Upper lobe of left lung (tissue), 6 donors: ENCODE results near the gene DNAJC8. TPM values are rescaled to one million over a fixed set of nuclear protein-coding genes. Genes with fewer than 3 reads are reported as not detected.
A peak's percentile ranks its signal among the peaks of the same experiment; 100 is the strongest.

Source experiments
- ATAC-seq, 2 donors: fragments of 200-7000 bp; cut with Tn5 transposase; one replicate each; pipeline ENCODE4 v1.9.1; 2022; ENCODE audit warnings: mild to moderate bottlenecking in 2 of 2, moderate library complexity in 2 of 2; ENCODE audit not compliant: low FRiP score in 2 of 2
- DNase-seq, 2 donors: peaks; one replicate each; pipeline ENCODE4 v3.0.0-alpha.2; 2019 to 2020
- H3K27ac ChIP-seq, 4 donors: fragments of 200-600 bp; sonication (generic); one replicate each; pipeline ENCODE4 v1.5.1; 2016 to 2019
- H3K27me3 ChIP-seq, 4 donors: fragments of 200-600 bp; sonication (generic); one replicate each; pipeline ENCODE4 v1.5.1; 2017 to 2019
- H3K36me3 ChIP-seq, 4 donors: fragments of 200-600 bp; sonication (generic); one replicate each; pipeline ENCODE4 v1.5.1; 2016 to 2019
- H3K4me1 ChIP-seq, 4 donors: fragments of 200-600 bp; sonication (generic); one replicate each; pipeline ENCODE4 v1.5.1; 2018 to 2019
- H3K4me3 ChIP-seq, 4 donors: fragments of 200-600 bp; sonication (generic); one replicate each; pipeline ENCODE4 v1.5.1; 2017 to 2019; ENCODE audit warnings: mild to moderate bottlenecking in 2 of 4, moderate library complexity in 1 of 4
- H3K9me3 ChIP-seq, 4 donors: fragments of 200-600 bp; sonication (generic); one replicate each; pipeline ENCODE4 v1.5.1; 2018 to 2019
- EP300 ChIP-seq, 4 donors: sonication (generic); formaldehyde crosslinking; IDR thresholded peaks; one replicate each; pipeline ENCODE4 v1.5.1; 2017; ENCODE audit warnings: antibody characterized with exemption in 4 of 4, control low read depth in 2 of 4
- POLR2A ChIP-seq, 4 donors: fragments of 450-650 bp; IDR thresholded peaks; one replicate each; pipeline ENCODE4 v1.5.1; 2016 to 2017; ENCODE audit warnings: antibody characterized with exemption in 4 of 4, mild to moderate bottlenecking in 2 of 4
- POLR2AphosphoS5 ChIP-seq, 2 donors: sonication (generic); formaldehyde crosslinking; IDR thresholded peaks; one replicate each; pipeline ENCODE4 v1.5.1; 2017; ENCODE audit warnings: antibody characterized with exemption in 2 of 2
- WGBS, 2 donors: methylation state at CpG; one replicate each; pipeline ENCODE4 v1.1.5; 2017 to 2018; 5-methylcytosine and 5-hydroxymethylcytosine counted together
- total RNA-seq, 6 donors: library from RNA; depleted of rRNA in 4 of 6; stranded (reverse); fragments of >200 nt in 4 of 6; gene quantifications; one replicate each; pipeline versions ENCODE4 v1.1.0 to v1.2.1, GENCODE V29; 2016 to 2021
- TF ChIP-seq, protein P1 (sequence below), 6 experiments: fragments of 450-650 bp in 4 of 6; fragments of 200-600 bp in 2 of 6; sonication (generic) in 2 of 6; IDR thresholded peaks; one replicate each; pipeline ENCODE4 v1.5.1; 2016 to 2019; ENCODE audit warnings: antibody characterized with exemption in 6 of 6
- donor health status: DM: no; HTN: no; CAD: no; lungs with moderate emphysema.
- donor health status: DM: no; HTN: yes; CAD: no; lungs with severe emphysema.

The DNAJC8 gene
- total RNA-seq, 6 donors from 2014 or later = 50.0 to 107 (median 73.5) TPM

DNA sequence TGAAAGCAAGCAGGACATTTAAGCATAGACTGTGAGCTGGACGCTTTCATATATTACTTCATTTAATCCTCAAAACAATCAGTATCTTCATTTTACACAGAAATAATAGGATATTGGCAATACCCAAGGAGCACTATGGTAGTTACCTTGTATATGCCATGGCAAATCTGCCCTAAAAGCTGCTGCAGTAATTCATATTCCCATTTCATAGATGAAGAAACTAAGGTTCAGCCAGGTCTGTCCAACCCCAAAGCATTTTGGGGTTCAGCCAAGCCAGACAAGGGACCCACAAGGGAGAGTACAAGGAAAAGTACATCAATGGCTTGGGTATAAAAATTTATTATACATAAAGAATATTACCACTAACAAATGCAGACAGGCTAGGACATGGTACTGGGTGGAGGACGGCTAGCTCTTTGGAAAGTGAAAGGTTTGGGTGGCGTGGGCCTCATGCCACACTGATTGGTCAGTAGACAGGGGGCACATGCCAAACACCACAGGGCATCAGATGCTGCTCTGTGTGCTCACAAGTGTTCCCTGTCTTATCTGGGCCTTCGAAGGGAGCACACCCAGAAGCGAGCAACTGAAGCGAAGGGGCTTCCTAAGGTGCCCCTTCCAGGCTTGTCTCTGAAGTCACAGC is 32.5 kb downstream of the DNAJC8 start:
- TF ChIP-seq EP300 (IDR thresholded peaks at IDR 0.05) (no peak), POLR2AphosphoS5 (IDR thresholded peaks at IDR 0.05) (no peak), POLR2A (IDR thresholded peaks at IDR 0.05) (no peak)
- TF ChIP-seq, protein P1, sequence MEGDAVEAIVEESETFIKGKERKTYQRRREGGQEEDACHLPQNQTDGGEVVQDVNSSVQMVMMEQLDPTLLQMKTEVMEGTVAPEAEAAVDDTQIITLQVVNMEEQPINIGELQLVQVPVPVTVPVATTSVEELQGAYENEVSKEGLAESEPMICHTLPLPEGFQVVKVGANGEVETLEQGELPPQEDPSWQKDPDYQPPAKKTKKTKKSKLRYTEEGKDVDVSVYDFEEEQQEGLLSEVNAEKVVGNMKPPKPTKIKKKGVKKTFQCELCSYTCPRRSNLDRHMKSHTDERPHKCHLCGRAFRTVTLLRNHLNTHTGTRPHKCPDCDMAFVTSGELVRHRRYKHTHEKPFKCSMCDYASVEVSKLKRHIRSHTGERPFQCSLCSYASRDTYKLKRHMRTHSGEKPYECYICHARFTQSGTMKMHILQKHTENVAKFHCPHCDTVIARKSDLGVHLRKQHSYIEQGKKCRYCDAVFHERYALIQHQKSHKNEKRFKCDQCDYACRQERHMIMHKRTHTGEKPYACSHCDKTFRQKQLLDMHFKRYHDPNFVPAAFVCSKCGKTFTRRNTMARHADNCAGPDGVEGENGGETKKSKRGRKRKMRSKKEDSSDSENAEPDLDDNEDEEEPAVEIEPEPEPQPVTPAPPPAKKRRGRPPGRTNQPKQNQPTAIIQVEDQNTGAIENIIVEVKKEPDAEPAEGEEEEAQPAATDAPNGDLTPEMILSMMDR (IDR thresholded peaks at IDR 0.05) = no peak
- peaks cover 25 to 76% (median 67%) of the 10 kb centered on the region in 4 donors for H3K36me3 ChIP-seq
- H3K4me3 ChIP-seq = no peak overlapping the region
- ATAC-seq (no peak), DNase-seq (no peak)
- no peaks in the 10 kb centered on the region for H3K9me3 ChIP-seq
- no peaks in the 10 kb centered on the region for H3K4me1 ChIP-seq
- H3K27me3 ChIP-seq = no peaks in the 10 kb centered on the region
- 93 to 96% methylated on average over 5 to 6 of the region's 6 CpGs for WGBS, 2 donors
- H3K27ac ChIP-seq = no peak overlapping the region

DNA sequence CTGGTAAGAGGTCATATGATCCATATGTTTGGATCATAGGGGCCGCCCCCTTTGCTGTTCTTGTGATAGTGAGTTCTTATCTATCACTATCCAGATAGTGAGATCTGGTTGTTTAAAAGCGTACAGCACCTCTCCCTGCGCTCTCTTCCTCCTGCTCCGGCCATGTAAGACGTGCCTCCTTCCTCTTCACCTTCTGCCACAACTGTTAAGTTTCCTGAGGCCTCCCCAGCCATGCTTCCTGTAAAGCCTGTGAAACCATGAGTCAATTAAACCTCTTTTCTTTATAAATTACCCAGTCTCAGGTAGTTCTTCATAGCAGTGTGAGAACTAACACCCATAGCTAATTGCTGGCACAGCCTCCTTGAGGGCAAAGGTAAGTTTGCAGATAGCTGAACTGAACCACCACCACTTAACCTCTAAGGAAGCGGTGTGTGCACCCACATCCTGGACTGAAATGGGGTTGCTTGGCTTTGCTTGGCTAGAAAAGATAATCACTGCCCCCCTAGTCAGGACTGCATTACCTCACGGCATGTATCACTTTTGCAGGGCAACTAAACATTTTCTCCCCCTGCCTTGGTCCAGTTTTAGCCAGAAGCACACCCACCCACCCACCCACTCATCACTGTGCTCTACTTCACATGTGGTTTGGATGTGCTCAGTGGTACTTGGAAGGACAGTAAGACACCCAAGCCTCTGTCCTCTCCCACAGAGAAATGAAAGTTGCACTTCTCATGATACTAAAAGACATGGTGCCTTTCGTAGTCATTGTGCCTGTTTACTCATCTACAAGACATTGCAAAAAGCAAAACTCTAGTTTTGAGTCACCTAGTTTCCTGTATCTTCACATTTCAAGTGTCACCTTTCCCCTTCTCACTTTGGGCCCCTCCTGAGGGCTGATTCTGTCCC is 33.2 kb downstream of the DNAJC8 start:
- H3K4me1 ChIP-seq = no peaks in the 10 kb centered on the region
- no peak overlapping the region for H3K4me3 ChIP-seq
- DNase-seq (peak in 1 of 2 donors; percentile 31), ATAC-seq (no peak)
- H3K36me3 ChIP-seq = peaks cover 22 to 72% (median 62%) of the 10 kb centered on the region in 4 donors
- no peak for TF ChIP-seq POLR2AphosphoS5 (IDR thresholded peaks at IDR 0.05)
- TF ChIP-seq, protein P1 (IDR thresholded peaks at IDR 0.05) = peak in 1 of 6 experiments; percentile 8
- TF ChIP-seq POLR2A (IDR thresholded peaks at IDR 0.05) = no peak
- no peaks in the 10 kb centered on the region for H3K27me3 ChIP-seq
- H3K9me3 ChIP-seq = no peaks in the 10 kb centered on the region
- H3K27ac ChIP-seq = peak overlapping the region in 1 of 4 donors; percentile 13
- WGBS, 2 donors = 74 to 78% methylated on average over 8 of the region's 8 CpGs

DNA sequence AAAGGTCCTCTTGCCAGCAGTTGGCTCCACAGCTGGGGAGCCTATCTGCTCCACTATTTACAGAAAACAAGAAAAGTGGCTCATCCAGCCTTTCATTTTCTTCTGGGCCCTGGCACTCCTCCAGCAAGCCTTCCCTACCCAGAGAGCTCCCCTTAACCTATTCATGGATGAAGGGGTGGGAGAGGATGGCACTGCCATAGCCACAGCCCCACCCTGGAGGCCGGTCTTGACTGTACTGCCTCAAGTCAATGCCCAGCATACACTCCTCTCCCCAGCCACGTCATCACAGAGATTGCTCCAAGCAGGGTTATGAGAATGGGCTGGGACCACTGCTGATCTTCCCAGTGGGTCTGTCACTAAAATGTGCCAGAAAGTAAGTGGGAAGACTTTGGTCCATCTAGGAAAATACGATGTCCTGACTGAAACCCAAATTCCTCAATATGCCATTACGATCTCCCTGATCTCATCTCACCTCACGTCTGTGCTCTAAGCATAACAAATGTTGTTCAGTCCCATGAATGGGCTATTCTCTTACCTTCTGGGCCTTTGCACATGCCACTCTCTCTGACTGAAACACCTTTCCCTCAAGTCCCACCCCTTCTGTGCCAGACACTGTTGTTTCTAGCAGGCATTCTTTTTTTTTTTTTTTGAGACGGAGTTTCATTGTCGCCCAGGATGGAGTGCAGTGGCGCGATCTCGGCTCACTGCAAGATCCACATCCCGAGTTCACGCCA is 35.0 kb downstream of the DNAJC8 start:
- Histone ChIP-seq H3K9me3 (no peaks in the 10 kb centered on the region), H3K4me3 (no peak overlapping the region), H3K36me3 (peaks cover 8 to 55% (median 46%) of the 10 kb centered on the region in 4 donors), H3K27me3 (no peaks in the 10 kb centered on the region), H3K4me1 (peaks cover 0 to 7% (median 2%) of the 10 kb centered on the region in 4 donors), H3K27ac (no peak overlapping the region)
- ATAC-seq (no peak), DNase-seq (no peak)
- TF ChIP-seq POLR2AphosphoS5 (IDR thresholded peaks at IDR 0.05) = no peak
- no peak for TF ChIP-seq EP300 (IDR thresholded peaks at IDR 0.05)
- WGBS, 2 donors = 92 to 98% methylated on average over 12 of the region's 12 CpGs

DNA sequence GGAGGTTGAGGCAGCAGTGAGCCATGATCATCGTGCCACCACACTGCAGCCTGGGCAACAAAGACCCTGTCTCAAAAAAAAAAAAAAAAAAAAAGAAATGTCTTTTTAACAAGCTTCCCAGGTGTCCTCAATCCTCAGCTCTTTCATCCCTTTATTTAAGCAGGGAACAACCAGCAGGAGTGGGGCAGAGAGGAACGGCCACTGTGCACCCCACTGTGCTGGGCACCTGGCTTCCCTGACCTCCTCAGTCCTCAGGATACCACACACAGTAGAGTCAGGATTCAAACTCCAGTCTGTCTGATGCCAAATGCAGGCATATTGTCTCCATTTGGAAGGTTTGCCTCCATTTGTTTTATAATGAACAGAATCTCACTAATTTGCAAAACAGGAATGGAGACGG is 36.5 kb downstream of the DNAJC8 start:
- no peak for ATAC-seq
- H3K27ac ChIP-seq = no peak overlapping the region
- TF ChIP-seq, protein P1 (IDR thresholded peaks at IDR 0.05) = no peak
- no peak for TF ChIP-seq EP300 (IDR thresholded peaks at IDR 0.05)
- TF ChIP-seq POLR2A (IDR thresholded peaks at IDR 0.05) = no peak
- TF ChIP-seq POLR2AphosphoS5 (IDR thresholded peaks at IDR 0.05) = no peak
- no peaks in the 10 kb centered on the region for H3K9me3 ChIP-seq
- peaks cover 4 to 41% (median 33%) of the 10 kb centered on the region in 4 donors for H3K36me3 ChIP-seq
- no peak overlapping the region for H3K4me3 ChIP-seq
- peaks cover 0 to 7% (median 2%) of the 10 kb centered on the region in 4 donors for H3K4me1 ChIP-seq
- no peak for DNase-seq
- no peaks in the 10 kb centered on the region for H3K27me3 ChIP-seq
- 86 to 89% methylated on average over 3 of the region's 3 CpGs for WGBS, 2 donors

DNA sequence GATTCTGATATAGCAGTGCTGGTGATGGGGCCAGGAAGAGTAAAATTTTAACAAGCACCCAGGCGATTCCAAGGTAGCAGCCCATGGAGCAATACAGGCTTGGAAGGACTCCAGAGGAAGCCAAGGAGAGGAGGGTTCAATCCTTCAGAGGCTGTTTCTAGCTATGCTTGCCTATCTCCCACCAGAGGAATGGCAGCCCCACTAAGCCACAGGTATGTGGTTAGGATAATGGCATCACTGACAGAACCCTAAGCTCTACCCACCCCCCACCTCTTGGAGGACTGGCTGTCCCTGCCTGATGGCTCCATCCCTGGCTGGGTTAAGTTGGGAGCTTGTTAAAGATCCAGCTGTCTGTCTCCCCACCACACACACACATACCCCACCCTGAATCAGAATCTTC is 37.0 kb downstream of the DNAJC8 start:
- no peaks in the 10 kb centered on the region for H3K9me3 ChIP-seq
- ATAC-seq = no peak
- peaks cover 4 to 35% (median 28%) of the 10 kb centered on the region in 4 donors for H3K36me3 ChIP-seq
- WGBS, 2 donors = 86 to 95% methylated on average over 1 of the region's 1 CpG
- TF ChIP-seq EP300 (IDR thresholded peaks at IDR 0.05) (no peak), POLR2A (IDR thresholded peaks at IDR 0.05) (no peak), POLR2AphosphoS5 (IDR thresholded peaks at IDR 0.05) (no peak)
- TF ChIP-seq, protein P1 (IDR thresholded peaks at IDR 0.05) = no peak
- no peak overlapping the region for H3K27ac ChIP-seq
- DNase-seq = no peak
- H3K4me3 ChIP-seq = no peak overlapping the region
- no peaks in the 10 kb centered on the region for H3K27me3 ChIP-seq
- peaks cover 0 to 8% (median 3%) of the 10 kb centered on the region in 4 donors for H3K4me1 ChIP-seq
